OCI-LY3 (cell line): ENCODE measurements around the gene AK1.

Source experiments
- EZH2phosphoT487 ChIP-seq: fragments of 200-600 bp; shearing (Covaris generic); IDR thresholded peaks from 2 replicates; pipeline ENCODE4 v1.6.1; 2018; ENCODE audit warnings: antibody characterized with exemption, mixed run types, low read depth
- TF ChIP-seq, protein P1 (sequence below): fragments of 200-600, 300-600 bp; sonication (generic); IDR thresholded peaks from 2 replicates; pipeline ENCODE4 v1.5.1; 2014; ENCODE audit warnings: antibody characterized with exemption, low read length, low read depth

DNA sequence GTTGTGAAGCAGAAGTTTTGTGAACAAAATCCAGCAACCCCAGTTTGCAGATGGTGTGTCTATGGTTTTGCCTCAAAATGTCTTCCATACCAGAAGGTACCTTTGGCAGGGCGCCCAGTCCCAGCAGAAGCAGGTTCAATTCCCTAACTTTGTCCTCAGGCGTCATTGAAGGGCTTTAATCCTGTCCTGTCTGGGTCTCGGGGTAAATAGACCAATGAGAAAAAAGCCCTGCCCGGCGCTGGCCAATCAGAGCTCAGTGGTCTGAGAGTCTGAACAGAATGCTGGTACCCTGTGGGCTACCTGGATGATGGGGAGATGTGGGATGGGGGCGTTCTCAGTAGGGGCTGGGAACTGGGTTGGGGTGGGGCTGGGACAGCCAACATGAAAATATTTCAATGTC is 45.6 kb upstream of the AK1 start:
- TF ChIP-seq, protein P1, sequence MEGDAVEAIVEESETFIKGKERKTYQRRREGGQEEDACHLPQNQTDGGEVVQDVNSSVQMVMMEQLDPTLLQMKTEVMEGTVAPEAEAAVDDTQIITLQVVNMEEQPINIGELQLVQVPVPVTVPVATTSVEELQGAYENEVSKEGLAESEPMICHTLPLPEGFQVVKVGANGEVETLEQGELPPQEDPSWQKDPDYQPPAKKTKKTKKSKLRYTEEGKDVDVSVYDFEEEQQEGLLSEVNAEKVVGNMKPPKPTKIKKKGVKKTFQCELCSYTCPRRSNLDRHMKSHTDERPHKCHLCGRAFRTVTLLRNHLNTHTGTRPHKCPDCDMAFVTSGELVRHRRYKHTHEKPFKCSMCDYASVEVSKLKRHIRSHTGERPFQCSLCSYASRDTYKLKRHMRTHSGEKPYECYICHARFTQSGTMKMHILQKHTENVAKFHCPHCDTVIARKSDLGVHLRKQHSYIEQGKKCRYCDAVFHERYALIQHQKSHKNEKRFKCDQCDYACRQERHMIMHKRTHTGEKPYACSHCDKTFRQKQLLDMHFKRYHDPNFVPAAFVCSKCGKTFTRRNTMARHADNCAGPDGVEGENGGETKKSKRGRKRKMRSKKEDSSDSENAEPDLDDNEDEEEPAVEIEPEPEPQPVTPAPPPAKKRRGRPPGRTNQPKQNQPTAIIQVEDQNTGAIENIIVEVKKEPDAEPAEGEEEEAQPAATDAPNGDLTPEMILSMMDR = no peak
- TF ChIP-seq EZH2phosphoT487 = no peak
